HepG2 (cell line): ENCODE results near the gene CCDC150. TPM values are rescaled to one million over a fixed set of nuclear protein-coding genes. Genes with fewer than 3 reads are reported as not detected.

Source experiments
- ETV5 ChIP-seq: IDR thresholded peaks from 2 replicates; pipeline ENCODE4 v1.6.1; 2018; ENCODE audit warnings: missing biosample characterization, missing genetic modification reagents, inconsistent platforms, borderline replicate concordance
- HNRNPLL ChIP-seq: fragments of 200-400 bp; formaldehyde crosslinking; IDR thresholded peaks from 2 replicates; pipeline ENCODE4 v1.6.1; 2017; ENCODE audit warnings: mild to moderate bottlenecking, low read depth, low read length; ENCODE audit not compliant: poor library complexity, severe bottlenecking
- MAFG ChIP-seq: sonication (generic); formaldehyde crosslinking; IDR thresholded peaks from 2 replicates; pipeline ENCODE4 v1.5.1; 2020; ENCODE audit warnings: mild to moderate bottlenecking, missing genetic modification reagents
- PCBP2 ChIP-seq: fragments of 200-400 bp; formaldehyde crosslinking; optimal IDR thresholded peaks from 2 replicates; pipeline ENCODE3; 2018; ENCODE audit warnings: low read length, low read depth; ENCODE audit not compliant: poor library complexity, severe bottlenecking
- PITX1 ChIP-seq: sonication (generic); formaldehyde crosslinking; IDR thresholded peaks from 2 replicates; pipeline ENCODE4 v1.5.1; 2020; ENCODE audit warnings: mild to moderate bottlenecking, missing genetic modification reagents
- SALL2 ChIP-seq: sonication (generic); formaldehyde crosslinking; IDR thresholded peaks from 2 replicates; pipeline ENCODE4 v1.8.1; 2023; ENCODE audit warnings: mild to moderate bottlenecking, missing genetic modification reagents, inconsistent platforms
- ZNF329 ChIP-seq: sonication (generic); formaldehyde crosslinking; IDR thresholded peaks from 2 replicates; pipeline ENCODE4 v1.9.0; 2021; ENCODE audit warnings: low read depth, mild to moderate bottlenecking, missing genetic modification reagents
- ZNF432 ChIP-seq: sonication (generic); formaldehyde crosslinking; IDR thresholded peaks from 2 replicates; pipeline ENCODE4 v1.5.0; 2020; ENCODE audit warnings: missing genetic modification reagents, mild to moderate bottlenecking, borderline replicate concordance
- ZNF547 ChIP-seq: sonication (generic); formaldehyde crosslinking; IDR thresholded peaks from 2 replicates; pipeline ENCODE4 v1.5.1; 2020; ENCODE audit warnings: mild to moderate bottlenecking, missing genetic modification reagents
- ZNF619 ChIP-seq: sonication (generic); formaldehyde crosslinking; IDR thresholded peaks from 2 replicates; pipeline ENCODE4 v1.4.0; 2020; ENCODE audit warnings: mild to moderate bottlenecking, missing genetic modification reagents
- ZSCAN31 ChIP-seq: sonication (generic); formaldehyde crosslinking; IDR thresholded peaks from 2 replicates; pipeline ENCODE4 v1.5.0; 2020; ENCODE audit warnings: low read depth, mild to moderate bottlenecking, missing genetic modification reagents
- polyA plus RNA-seq, 8 experiments: library from polyadenylated mRNA; depleted of rRNA in 3 of 8; stranded (reverse) in 7 of 8; unstranded in 1 of 8; fragments of >200 nt; fragmentation: Illumina TruSeq in 4 of 8; extraction: Trizol in 4 of 8; gene quantifications; 2 replicates each; pipeline versions ENCODE4 v1.2.1 to v1.2.3, GENCODE V29; 2011 to 2016; ENCODE audit warnings: low read depth in 4 of 8, missing spikeins in 1 of 8, mixed read lengths in 1 of 8; ENCODE audit not compliant: insufficient read depth in 1 of 8
- total RNA-seq, 5 experiments: library from RNA; depleted of rRNA; stranded (reverse); fragments of >200 nt; fragmentation: Illumina TruSeq; extraction: Trizol; gene quantifications; 2 replicates each; pipeline ENCODE4 v1.2.3, GENCODE V29; 2016; ENCODE audit warnings: low read depth in 1 of 5
- TF ChIP-seq, protein P1 (sequence below): sonication (generic); formaldehyde crosslinking; IDR thresholded peaks from 2 replicates; pipeline ENCODE4 v1.4.0; 2020; ENCODE audit warnings: missing genetic modification reagents, borderline replicate concordance
- TF ChIP-seq, protein P2 (sequence below): IDR thresholded peaks from 2 replicates; pipeline ENCODE4 v1.6.1; 2016; ENCODE audit warnings: missing genetic modification reagents, missing compliant biosample characterization
- TF ChIP-seq, protein P3 (sequence below): sonication (generic); formaldehyde crosslinking; IDR thresholded peaks from 2 replicates; pipeline ENCODE4 v1.4.0; 2020; ENCODE audit warnings: missing genetic modification reagents, borderline replicate concordance
- TF ChIP-seq, protein P4 (sequence below), 2 experiments: sonication (generic) in 1 of 2; formaldehyde crosslinking in 1 of 2; IDR thresholded peaks; 2 replicates each; pipeline versions ENCODE4 v1.4.0 to v1.6.1; 2018 to 2020; ENCODE audit warnings: missing genetic modification reagents in 2 of 2, borderline replicate concordance in 1 of 2, low read depth in 1 of 2, mild to moderate bottlenecking in 1 of 2, missing biosample characterization in 1 of 2
- TF ChIP-seq, protein P5 (sequence below): IDR thresholded peaks from 2 replicates; pipeline ENCODE4 v1.6.1; 2016; ENCODE audit warnings: missing compliant biosample characterization, missing genetic modification reagents, borderline replicate concordance

CCDC150 gene
- total and polyA plus RNA-seq, 2 of the 13 experiments (the other 11 are each of a cell fraction or from before 2014, with no cell fraction given) = 14.9 to 32.6 TPM

DNA sequence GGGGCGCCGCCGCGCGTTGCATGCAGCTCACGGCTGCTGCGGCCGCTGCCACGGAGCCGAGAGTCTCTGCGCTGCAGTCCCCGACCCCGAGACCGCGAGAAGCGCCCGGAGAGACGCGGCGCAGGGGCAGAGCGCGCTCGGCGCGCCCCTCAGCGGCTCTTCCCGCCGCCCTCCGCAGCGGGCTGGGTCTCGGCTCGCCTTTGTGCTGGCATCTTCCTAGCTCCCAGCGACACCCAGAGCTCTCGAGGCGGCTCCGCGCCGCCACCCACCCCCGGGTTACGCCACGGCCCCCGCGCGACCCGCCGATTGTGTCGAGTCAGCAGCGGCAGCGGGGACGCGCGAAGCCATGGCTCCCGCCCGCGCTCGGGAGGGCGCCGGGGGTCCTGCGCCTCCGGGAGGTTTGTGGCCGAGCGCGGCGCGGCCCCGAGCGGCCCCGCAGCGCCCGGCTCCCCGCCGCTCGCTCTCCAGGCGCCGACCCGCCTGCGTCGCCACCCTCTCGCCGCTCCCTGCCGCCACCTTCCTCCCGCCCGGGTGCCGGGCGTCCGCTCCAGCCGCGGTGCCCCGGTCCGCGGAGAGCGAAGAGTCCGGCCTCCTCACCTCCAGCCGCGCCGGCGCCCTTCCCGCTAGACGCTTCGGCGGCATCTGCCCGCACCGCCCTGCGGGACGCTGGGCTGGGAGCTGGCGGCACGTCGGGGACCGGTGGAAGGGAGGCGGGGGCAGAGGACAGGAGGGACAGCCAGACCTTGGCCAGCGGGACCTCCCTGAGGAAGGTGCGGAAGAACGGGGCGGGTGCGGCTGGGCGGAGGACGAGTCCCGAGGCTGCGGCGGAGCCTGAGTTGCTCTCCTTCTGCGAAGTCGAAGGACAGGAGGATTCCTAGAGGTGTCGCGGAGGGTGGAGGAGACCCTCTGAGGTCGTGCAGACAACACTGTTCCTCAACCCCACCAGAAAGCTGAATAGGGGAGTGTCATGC is 46.3 kb upstream of the CCDC150 start, which contains the start of gene HECW2 (continued):
- TF ChIP-seq, protein P1, sequence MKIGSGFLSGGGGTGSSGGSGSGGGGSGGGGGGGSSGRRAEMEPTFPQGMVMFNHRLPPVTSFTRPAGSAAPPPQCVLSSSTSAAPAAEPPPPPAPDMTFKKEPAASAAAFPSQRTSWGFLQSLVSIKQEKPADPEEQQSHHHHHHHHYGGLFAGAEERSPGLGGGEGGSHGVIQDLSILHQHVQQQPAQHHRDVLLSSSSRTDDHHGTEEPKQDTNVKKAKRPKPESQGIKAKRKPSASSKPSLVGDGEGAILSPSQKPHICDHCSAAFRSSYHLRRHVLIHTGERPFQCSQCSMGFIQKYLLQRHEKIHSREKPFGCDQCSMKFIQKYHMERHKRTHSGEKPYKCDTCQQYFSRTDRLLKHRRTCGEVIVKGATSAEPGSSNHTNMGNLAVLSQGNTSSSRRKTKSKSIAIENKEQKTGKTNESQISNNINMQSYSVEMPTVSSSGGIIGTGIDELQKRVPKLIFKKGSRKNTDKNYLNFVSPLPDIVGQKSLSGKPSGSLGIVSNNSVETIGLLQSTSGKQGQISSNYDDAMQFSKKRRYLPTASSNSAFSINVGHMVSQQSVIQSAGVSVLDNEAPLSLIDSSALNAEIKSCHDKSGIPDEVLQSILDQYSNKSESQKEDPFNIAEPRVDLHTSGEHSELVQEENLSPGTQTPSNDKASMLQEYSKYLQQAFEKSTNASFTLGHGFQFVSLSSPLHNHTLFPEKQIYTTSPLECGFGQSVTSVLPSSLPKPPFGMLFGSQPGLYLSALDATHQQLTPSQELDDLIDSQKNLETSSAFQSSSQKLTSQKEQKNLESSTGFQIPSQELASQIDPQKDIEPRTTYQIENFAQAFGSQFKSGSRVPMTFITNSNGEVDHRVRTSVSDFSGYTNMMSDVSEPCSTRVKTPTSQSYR (CRISPR knock-in tag) = no peak
- TF ChIP-seq ZNF432 (no peak), ZNF619 (peak; percentile 52; the same call in 1 of the 2 replicates), SALL2 (CRISPR knock-in tag) (0 out of 2 replicates have a peak, but pooled peaks have one; percentile 30), ZNF329 (CRISPR knock-in tag) (no peak), MAFG (CRISPR knock-in tag) (no peak), PCBP2 (no peak), ETV5 (CRISPR knock-in tag) (0 out of 2 replicates have a peak, but pooled peaks have one; percentile 7), PITX1 (CRISPR knock-in tag) (no peak), ZSCAN31 (CRISPR knock-in tag) (no peak), ZNF547 (CRISPR knock-in tag) (no peak), HNRNPLL (peak; percentile 54)
- TF ChIP-seq, protein P2, sequence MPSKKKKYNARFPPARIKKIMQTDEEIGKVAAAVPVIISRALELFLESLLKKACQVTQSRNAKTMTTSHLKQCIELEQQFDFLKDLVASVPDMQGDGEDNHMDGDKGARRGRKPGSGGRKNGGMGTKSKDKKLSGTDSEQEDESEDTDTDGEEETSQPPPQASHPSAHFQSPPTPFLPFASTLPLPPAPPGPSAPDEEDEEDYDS = no peak
- TF ChIP-seq, protein P3, sequence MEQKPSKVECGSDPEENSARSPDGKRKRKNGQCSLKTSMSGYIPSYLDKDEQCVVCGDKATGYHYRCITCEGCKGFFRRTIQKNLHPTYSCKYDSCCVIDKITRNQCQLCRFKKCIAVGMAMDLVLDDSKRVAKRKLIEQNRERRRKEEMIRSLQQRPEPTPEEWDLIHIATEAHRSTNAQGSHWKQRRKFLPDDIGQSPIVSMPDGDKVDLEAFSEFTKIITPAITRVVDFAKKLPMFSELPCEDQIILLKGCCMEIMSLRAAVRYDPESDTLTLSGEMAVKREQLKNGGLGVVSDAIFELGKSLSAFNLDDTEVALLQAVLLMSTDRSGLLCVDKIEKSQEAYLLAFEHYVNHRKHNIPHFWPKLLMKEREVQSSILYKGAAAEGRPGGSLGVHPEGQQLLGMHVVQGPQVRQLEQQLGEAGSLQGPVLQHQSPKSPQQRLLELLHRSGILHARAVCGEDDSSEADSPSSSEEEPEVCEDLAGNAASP (CRISPR knock-in tag) = no peak
- TF ChIP-seq, protein P4, sequence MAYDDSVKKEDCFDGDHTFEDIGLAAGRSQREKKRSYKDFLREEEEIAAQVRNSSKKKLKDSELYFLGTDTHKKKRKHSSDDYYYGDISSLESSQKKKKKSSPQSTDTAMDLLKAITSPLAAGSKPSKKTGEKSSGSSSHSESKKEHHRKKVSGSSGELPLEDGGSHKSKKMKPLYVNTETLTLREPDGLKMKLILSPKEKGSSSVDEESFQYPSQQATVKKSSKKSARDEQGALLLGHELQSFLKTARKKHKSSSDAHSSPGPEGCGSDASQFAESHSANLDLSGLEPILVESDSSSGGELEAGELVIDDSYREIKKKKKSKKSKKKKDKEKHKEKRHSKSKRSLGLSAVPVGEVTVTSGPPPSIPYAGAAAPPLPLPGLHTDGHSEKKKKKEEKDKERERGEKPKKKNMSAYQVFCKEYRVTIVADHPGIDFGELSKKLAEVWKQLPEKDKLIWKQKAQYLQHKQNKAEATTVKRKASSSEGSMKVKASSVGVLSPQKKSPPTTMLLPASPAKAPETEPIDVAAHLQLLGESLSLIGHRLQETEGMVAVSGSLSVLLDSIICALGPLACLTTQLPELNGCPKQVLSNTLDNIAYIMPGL (CRISPR knock-in tag; IDR thresholded peaks at IDR 0.05; ENCODE audit: borderline replicate concordance in 1 of 2, low read depth in 1 of 2) = peak in 1 of 2 experiments; percentile 19; a peak in 1 of 4 replicates
- TF ChIP-seq, protein P5, sequence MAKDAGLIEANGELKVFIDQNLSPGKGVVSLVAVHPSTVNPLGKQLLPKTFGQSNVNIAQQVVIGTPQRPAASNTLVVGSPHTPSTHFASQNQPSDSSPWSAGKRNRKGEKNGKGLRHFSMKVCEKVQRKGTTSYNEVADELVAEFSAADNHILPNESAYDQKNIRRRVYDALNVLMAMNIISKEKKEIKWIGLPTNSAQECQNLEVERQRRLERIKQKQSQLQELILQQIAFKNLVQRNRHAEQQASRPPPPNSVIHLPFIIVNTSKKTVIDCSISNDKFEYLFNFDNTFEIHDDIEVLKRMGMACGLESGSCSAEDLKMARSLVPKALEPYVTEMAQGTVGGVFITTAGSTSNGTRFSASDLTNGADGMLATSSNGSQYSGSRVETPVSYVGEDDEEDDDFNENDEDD (CRISPR knock-in tag) = peak; percentile 36; the same call in 1 of the 2 replicates
